PC-3 (cell line): ENCODE measurements around the gene AJM1. TPM values are rescaled to one million over a fixed set of nuclear protein-coding genes. Genes with fewer than 3 reads are reported as not detected.

Experiments
- ATAC-seq: fragments of 200-7000 bp; cut with Tn5 transposase; 2 replicates; pipeline ENCODE4 v1.9.1; 2020; ENCODE audit warnings: mild to moderate bottlenecking, moderate library complexity
- BruUV-seq: library from RNA; stranded (reverse); fragments of 400-500 nt; replicated peaks from 2 replicates; lab custom pipeline; 2021; lab: Mats Ljungman, UMichigan
- CTCF ChIA-PET: fragments of 300-600 bp; sonication (Branson Sonifier 250); formaldehyde crosslinking; loops from one replicate; lab custom pipeline; 2022; ENCODE audit warnings: antibody characterized with exemption; lab: Charles Lee
- POLR2A ChIA-PET: fragments of 300-600 bp; sonication (Branson Sonifier 250); formaldehyde crosslinking; loops from one replicate; lab custom pipeline; 2022; ENCODE audit warnings: antibody characterized with exemption; ENCODE audit not compliant: unreplicated experiment; lab: Charles Lee
- DNase-seq: peaks from one replicate; pipeline ENCODE4 v3.0.0-alpha.2; 2015
- H2AFZ ChIP-seq: fragments of 300-600 bp; sonication (generic); 2 replicates; pipeline ENCODE4 v1.6.0; 2016; ENCODE audit warnings: antibody characterized with exemption, low read length
- H3F3A ChIP-seq: fragments of 300-600 bp; sonication (generic); one replicate; pipeline ENCODE4 v1.6.0; 2017; ENCODE audit warnings: antibody characterized with exemption, low read length, control low read depth, mild to moderate bottlenecking; ENCODE audit not compliant: unreplicated experiment
- H3K27ac ChIP-seq: fragments of 300-600 bp; sonication (generic); 2 replicates; pipeline ENCODE4 v1.5.1; 2016; ENCODE audit warnings: mild to moderate bottlenecking, low read length
- H3K27me3 ChIP-seq: fragments of 300-600 bp; sonication (generic); 2 replicates; pipeline ENCODE4 v1.6.1; 2016; ENCODE audit warnings: low read length, mixed read lengths
- H3K36me3 ChIP-seq: fragments of 300-600 bp; sonication (generic); 2 replicates; pipeline ENCODE4 v1.6.1; 2016; ENCODE audit warnings: low read depth, mixed run types, low read length, mixed read lengths
- H3K4me1 ChIP-seq: fragments of 300-600 bp; sonication (generic); 2 replicates; pipeline ENCODE4 v1.5.1; 2016; ENCODE audit warnings: low read length; ENCODE audit not compliant: insufficient read depth
- H3K4me2 ChIP-seq: fragments of 300-600 bp; sonication (generic); 2 replicates; pipeline ENCODE4 v1.6.0; 2016; ENCODE audit warnings: low read length
- H3K4me3 ChIP-seq: fragments of 300-600 bp; sonication (generic); 2 replicates; pipeline ENCODE4 v1.5.1; 2016; ENCODE audit warnings: mild to moderate bottlenecking, low read length, mixed read lengths
- H3K79me2 ChIP-seq: fragments of 300-600 bp; sonication (generic); 2 replicates; pipeline ENCODE4 v1.6.1; 2017; ENCODE audit warnings: low read length, mixed read lengths
- H3K9ac ChIP-seq: fragments of 300-600 bp; sonication (generic); 2 replicates; pipeline ENCODE4 v1.6.0; 2016; ENCODE audit warnings: mild to moderate bottlenecking, low read length
- H3K9me2 ChIP-seq: fragments of 300-600 bp; sonication (generic); replicated peaks from 2 replicates; pipeline ENCODE4 v1.6.1; 2016; ENCODE audit warnings: mixed run types, low read length, mixed read lengths
- H3K9me3 ChIP-seq: fragments of 300-600 bp; sonication (generic); 2 replicates; pipeline ENCODE4 v1.6.1; 2016; ENCODE audit warnings: low read length, mixed read lengths
- H4K20me1 ChIP-seq: fragments of 300-600 bp; sonication (generic); 2 replicates; pipeline ENCODE4 v1.6.1; 2016; ENCODE audit warnings: low read length, mixed read lengths
- EZH2 ChIP-seq: fragments of 300-600 bp; sonication (generic); IDR thresholded peaks from one replicate; pipeline ENCODE4 v1.6.1; 2017; ENCODE audit warnings: antibody characterized with exemption, mild to moderate bottlenecking, low read length; ENCODE audit not compliant: unreplicated experiment
- EZH2phosphoT487 ChIP-seq: fragments of 300-600 bp; sonication (generic); IDR thresholded peaks from 2 replicates; pipeline ENCODE4 v1.6.1; 2018; ENCODE audit warnings: mild to moderate bottlenecking, antibody characterized with exemption, low read length, borderline replicate concordance
- intact Hi-C: fragments of 100-400 bp; cut with micrococcal nuclease; formaldehyde crosslinking; loops from 2 replicates; pipeline ENCODE4 v1.9.0; 2023
- total RNA-seq: library from RNA; depleted of rRNA; stranded (reverse); fragments of >200 nt; gene quantifications from 2 replicates; pipeline ENCODE4 v1.2.3, GENCODE V29; 2014
- TF ChIP-seq, protein P1 (sequence below): fragments of 300-600 bp; sonication (generic); conservative IDR thresholded peaks from 2 replicates; pipeline ENCODE4 v1.5.1; 2017; ENCODE audit warnings: antibody characterized with exemption, low read depth, mild to moderate bottlenecking, low read length

Gene AJM1
- total RNA-seq, 1 experiment from 2014 or later = 1.4 TPM

DNA sequence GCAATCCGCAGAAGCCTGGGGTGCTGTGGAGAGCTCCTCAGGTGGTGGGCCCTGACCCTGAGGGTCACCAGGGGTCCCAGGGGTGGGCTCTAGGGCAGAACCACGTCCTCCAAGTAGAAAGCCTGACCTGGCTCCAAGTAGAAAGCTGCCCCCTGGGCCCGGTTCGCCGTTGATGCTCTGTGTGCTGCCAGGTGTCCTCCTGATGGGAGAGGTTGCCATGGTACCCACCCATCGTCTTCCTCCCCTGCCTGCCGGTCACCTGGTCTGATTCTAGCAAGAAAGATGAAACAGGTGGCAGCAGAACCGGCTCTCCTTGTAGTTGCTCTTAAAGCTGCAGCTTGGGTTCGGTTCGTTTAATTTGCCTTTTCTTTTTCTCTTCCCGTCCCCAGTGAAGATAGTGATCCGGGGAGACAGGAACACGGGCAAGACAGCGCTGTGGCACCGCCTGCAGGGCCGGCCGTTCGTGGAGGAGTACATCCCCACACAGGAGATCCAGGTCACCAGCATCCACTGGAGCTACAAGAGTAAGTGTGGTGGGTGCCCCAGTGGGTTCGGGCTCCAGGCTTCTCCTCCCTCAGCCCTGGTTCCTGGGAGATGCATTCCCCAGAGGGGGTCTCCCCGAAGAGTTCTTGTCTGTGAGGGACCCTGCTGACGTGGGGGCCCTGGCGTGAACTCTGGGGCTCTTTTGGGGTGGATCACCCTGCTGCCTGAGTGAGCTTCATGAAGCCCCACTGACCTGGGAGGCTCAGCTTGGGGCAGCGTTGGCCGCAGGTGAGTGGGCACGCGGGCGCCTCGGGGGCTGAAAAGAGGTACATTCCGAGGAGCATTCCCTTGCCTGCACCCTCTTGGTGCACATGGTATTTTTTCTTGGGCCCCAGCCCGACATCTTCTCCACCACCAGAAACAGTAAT, 18.9 kb upstream of the AJM1 start:
- POLR2A ChIA-PET = no interaction called here
- Histone ChIP-seq H3K36me3 (peaks cover 3% of the 10 kb centered on the region; the same call in 1 of the 2 replicates), H3K27me3 (no peaks in the 10 kb centered on the region), H3K4me1 (no peaks in the 10 kb centered on the region), H3F3A (no peaks in the 10 kb centered on the region), H3K9ac (no peak overlapping the region), H3K9me3 (no peaks in the 10 kb centered on the region), H4K20me1 (no peaks in the 10 kb centered on the region), H2AFZ (no peak overlapping the region), H3K4me2 (no peak overlapping the region), H3K9me2 (no peaks in the 10 kb centered on the region), H3K79me2 (no peaks in the 10 kb centered on the region), H3K27ac (no peak overlapping the region), H3K4me3 (no peak overlapping the region)
- intact Hi-C loops = no loop called here
- TF ChIP-seq EZH2 = no peak
- TF ChIP-seq, protein P1, sequence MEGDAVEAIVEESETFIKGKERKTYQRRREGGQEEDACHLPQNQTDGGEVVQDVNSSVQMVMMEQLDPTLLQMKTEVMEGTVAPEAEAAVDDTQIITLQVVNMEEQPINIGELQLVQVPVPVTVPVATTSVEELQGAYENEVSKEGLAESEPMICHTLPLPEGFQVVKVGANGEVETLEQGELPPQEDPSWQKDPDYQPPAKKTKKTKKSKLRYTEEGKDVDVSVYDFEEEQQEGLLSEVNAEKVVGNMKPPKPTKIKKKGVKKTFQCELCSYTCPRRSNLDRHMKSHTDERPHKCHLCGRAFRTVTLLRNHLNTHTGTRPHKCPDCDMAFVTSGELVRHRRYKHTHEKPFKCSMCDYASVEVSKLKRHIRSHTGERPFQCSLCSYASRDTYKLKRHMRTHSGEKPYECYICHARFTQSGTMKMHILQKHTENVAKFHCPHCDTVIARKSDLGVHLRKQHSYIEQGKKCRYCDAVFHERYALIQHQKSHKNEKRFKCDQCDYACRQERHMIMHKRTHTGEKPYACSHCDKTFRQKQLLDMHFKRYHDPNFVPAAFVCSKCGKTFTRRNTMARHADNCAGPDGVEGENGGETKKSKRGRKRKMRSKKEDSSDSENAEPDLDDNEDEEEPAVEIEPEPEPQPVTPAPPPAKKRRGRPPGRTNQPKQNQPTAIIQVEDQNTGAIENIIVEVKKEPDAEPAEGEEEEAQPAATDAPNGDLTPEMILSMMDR = no peak
- no peak for TF ChIP-seq EZH2phosphoT487
- CTCF ChIA-PET = no interaction called here
- BruUV-seq = no TSS peak
- ATAC-seq (no peak), DNase-seq (no peak)

DNA sequence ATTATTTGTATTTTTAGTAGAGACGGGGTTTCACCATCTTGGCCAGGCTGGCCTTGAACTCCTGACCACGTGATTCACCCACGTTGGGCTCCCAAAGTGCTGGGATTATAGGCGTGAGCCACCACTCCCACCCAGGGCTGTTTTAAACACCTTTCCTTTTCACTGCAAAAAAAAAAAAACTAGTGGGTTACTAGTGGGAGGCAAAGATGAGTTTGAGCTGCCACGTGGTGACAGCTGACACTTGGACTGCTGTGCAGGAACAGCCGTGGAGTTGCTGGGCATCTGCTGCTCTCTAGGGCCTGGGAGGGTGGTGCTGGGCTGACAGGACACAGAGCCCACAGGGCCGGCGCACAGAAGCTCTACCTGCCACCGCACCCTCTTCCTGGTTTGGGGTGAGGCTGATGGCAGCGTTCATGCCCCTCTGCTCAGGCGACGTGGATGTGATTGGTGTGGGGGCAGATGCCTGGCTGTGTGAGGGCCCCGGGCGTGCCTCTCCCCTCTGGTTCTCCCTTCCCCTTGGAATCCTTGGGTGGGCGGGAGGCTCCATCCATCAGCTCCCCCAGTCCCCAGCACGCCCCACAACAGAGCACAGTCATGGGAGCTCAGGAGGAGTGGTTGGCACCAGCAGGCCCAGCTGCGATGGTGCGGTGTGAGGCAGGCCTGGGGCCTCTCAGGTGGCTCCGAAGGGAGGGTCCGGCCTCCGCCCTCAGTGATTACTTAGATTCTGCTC, 17.6 kb upstream of the AJM1 start:
- H3K27ac ChIP-seq = no peak overlapping the region
- H3K4me1 ChIP-seq = no peaks in the 10 kb centered on the region
- no peaks in the 10 kb centered on the region for H3K27me3 ChIP-seq
- no peak overlapping the region for H3K4me3 ChIP-seq
- CTCF ChIA-PET = no interaction called here
- POLR2A ChIA-PET = no interaction called here
- H4K20me1 ChIP-seq = no peaks in the 10 kb centered on the region
- peaks cover 8% of the 10 kb centered on the region; the same call in 1 of the 2 replicates for H3K36me3 ChIP-seq
- intact Hi-C loops = no loop called here
- no peak for ATAC-seq
- BruUV-seq = no TSS peak
- H3K9me3 ChIP-seq = no peaks in the 10 kb centered on the region
- H3K4me2 ChIP-seq = no peak overlapping the region
- no peaks in the 10 kb centered on the region for H3K9me2 ChIP-seq
- no peak overlapping the region for H2AFZ ChIP-seq
- H3F3A ChIP-seq = no peaks in the 10 kb centered on the region
- no peak overlapping the region for H3K9ac ChIP-seq
- no peak for DNase-seq
- TF ChIP-seq EZH2phosphoT487 = no peak
- TF ChIP-seq, protein P1 = no peak
- no peak for TF ChIP-seq EZH2
- H3K79me2 ChIP-seq = no peaks in the 10 kb centered on the region
